ENCODE results near the gene ABL1.

DNA sequence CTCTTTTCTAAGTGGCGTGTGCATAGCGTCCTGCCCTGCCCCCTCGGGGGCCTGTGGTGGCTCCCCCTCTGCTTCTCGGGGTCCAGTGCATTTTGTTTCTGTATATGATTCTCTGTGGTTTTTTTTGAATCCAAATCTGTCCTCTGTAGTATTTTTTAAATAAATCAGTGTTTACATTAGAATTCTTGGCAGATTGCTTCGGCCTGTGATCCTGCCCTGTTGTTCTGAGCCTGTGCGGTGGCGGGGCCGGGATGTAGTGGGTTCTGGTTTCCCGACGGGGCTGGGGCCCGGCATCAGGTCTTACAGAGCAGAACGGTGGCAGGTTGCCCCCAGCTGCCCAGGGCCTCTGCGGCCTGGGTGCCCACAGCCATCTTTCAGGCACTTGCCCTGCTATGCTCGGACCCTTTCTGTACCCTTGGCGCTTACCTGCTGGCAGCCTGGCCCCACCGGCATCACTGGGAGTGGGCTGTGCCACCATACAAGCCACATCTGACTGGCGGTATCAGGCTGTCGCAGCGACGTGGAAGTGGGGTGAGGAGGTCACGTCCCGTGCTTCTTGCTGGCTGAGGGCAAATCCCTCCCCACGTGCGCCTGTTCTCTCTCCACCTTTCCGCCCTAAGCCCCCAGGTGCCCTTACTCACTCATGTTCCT is 52.6 kb downstream of the ABL1 start:
- TF ChIP-seq EZH2 (IDR thresholded peaks at IDR 0.05; ENCODE audit: borderline replicate concordance, low read depth, low read length, severe bottlenecking) (no peak), CTCF (IDR thresholded peaks at IDR 0.05; ENCODE audit: borderline replicate concordance, extremely low read depth, low read length, poor library complexity, severe bottlenecking) (no peak)
